Activated CD8-positive, alpha-beta memory T cell treated with anti-CD3 and anti-CD28 coated beads, Interleukin-2, amount 50 U/mL, for 24 hours (primary cell): Measurements from ENCODE around the gene SLC35D1.
"Not testable (repeated sequence)": the region's sequence is repeated elsewhere in the genome, so short reads cannot be mapped to it uniquely, and the experiment has no call there.

Source experiments
- DNase-seq: peaks from one replicate; pipeline ENCODE4 v3.0.0-alpha.2; 2020; ENCODE audit errors: extremely low read depth

The SLC35D1 gene

GRCh38 chr1:66985835-66986234 is 68.1 kb downstream of the SLC35D1 start:
- DNase-seq, result no peak

DNA sequence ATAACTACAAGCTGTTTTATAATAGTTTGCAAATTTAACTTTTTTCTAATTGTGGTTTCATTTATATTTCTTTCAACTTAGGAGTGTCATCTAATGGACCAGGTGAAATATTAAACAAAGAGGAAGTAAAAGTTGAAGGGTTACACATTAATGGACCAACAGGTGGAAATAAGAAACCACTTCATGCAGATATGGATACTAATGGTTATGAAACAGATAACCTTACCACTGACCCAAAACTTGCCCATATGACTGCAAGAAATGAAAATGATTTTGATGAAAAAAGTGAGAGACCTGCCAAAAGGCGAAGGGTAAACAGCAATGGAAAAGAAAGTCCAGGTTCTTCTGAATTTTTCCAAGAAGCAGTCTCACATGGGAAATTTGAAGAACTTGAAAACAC is 69.5 kb downstream of the SLC35D1 start:
- DNase-seq, result no peak

DNA sequence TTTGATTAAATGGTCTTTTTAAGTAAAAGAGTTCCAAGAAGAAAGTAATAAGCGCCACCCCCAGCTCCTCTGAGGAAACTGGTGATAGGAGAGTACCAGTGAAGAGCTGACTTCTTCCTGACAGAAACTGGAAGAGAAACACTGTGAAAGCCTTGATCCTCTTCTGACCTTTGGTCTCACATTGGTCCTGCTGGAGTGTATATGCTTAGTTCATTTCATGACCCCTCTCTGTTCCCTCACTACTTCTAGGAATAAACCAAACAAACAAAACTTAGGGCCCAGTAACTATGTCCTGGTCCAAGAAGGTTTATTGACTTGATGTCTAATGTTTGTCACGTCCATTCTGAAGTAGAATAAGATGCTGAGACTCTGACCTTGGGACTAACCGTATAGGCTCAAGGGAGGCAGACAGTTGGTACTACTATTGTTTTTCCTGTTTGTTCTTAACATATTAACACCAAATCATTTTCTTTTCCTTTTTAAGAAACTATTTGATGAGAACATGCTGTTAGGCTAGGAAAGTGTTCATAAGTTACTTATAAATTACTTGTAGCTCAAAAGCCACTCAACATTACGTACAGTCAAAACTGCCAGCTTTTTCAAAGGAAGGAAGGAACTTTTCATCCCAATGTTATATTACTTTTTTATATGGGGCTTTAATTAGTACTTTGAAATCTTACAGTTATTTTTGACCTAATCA is 71.2 kb downstream of the SLC35D1 start:
- DNase-seq, result no peak

GRCh38 chr1:66981679-66982078 is 72.3 kb downstream of the SLC35D1 start:
- DNase-seq, result peak; percentile 5

DNA sequence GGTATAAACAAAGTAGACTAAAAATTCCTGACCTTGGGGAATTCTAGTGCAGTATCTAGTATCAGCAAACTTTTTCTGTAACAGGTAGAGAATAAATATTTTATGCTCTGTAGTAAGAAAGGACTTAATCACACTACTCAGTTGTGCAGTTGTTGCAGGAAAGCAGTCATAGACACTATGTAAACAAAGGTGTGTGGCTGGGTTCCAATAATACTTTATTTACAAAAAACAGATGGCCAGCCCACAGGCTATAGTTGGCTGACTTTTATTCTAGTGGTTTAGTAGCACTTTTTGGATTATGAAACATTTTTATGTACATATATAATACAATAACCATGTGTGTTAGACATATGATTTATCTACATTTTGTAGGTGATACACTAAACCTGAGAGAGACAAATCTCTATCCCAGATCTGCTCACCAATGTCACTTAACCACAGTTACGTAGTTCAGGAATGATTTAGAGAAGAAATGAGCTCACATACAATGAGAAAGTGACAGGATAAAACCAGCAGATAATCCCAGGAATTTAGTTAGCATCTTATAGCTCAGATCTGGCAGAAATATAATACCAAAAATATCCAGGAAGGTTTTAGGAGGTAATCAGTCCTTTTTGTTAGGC is 73.1 kb downstream of the SLC35D1 start:
- DNase-seq, result no peak

GRCh38 chr1:66979621-66980020 is 74.3 kb downstream of the SLC35D1 start:
- not testable (repeated sequence) for DNase-seq

DNA sequence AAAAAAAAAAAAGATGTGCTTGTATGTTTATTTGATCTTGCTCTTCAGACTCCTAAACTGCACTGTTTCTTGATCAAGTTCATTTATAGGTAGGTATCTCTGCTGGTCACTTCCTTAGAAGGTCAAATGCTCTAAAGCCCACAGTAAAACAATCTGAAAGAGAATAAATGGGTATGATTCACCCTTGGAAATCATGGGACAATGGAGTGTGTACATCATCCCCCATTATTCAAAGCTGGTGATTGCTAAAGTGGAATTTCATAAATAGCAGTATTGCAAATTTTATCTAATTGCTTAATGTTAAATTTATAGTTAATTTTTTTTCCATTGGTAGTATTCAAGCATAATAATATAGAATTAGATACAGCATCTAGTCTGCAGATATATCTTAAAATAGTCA is 75.7 kb downstream of the SLC35D1 start:
- DNase-seq, result no peak

GRCh38 chr1:66968574-66968973 is 85.4 kb downstream of the SLC35D1 start:
- no peak for DNase-seq

GRCh38 chr1:66966188-66966873 is 87.6 kb downstream of the SLC35D1 start:
- DNase-seq, result not testable (repeated sequence)

GRCh38 chr1:66957938-66958337 is 96.0 kb downstream of the SLC35D1 start:
- no peak for DNase-seq

GRCh38 chr1:66954208-66954607 is 99.7 kb downstream of the SLC35D1 start:
- DNase-seq, result no peak

GRCh38 chr1:66951513-66951912 is 102.4 kb downstream of the SLC35D1 start:
- DNase-seq, result no peak
